AG04450 (cell line): ENCODE measurements around the gene PNCK. TPM values are rescaled to one million over a fixed set of nuclear protein-coding genes. Genes with fewer than 3 reads are reported as not detected.

Source experiments
- CTCF ChIA-PET: fragments of 300-600, 350-600 bp; formaldehyde crosslinking; extraction: SDS; loops from one replicate; lab custom pipeline; 2022; ENCODE audit warnings: antibody characterized with exemption, inconsistent platforms; lab: Charles Lee
- POLR2A ChIA-PET: fragments of 350-600 bp; formaldehyde crosslinking; extraction: SDS; loops from one replicate; lab custom pipeline; 2021; ENCODE audit warnings: antibody characterized with exemption, inconsistent platforms; lab: Yijun Ruan, JAX
- DNase-seq: peaks from one replicate; pipeline ENCODE4 v3.0.0-alpha.2; 2011; ENCODE audit warnings: low read depth, low spot score
- H3K27ac ChIP-seq: one replicate; pipeline ENCODE4 v1.5.1; 2012; ENCODE audit warnings: low read depth, low read length, control low read depth
- H3K27me3 ChIP-seq: one replicate; pipeline ENCODE4 v1.6.0; 2012; ENCODE audit warnings: low read length; ENCODE audit not compliant: control insufficient read depth, insufficient read depth
- H3K4me3 ChIP-seq: 2 replicates; pipeline ENCODE4 v1.5.1; 2011; ENCODE audit warnings: mild to moderate bottlenecking, low read depth, low read length, control low read depth
- H3K9me3 ChIP-seq: 2 replicates; pipeline ENCODE4 v1.5.1; 2012; ENCODE audit warnings: low read length; ENCODE audit not compliant: control insufficient read depth, insufficient read depth
- CTCF ChIP-seq: IDR thresholded peaks from 2 replicates; pipeline ENCODE4 v1.5.1; 2011; ENCODE audit warnings: low read depth, low read length, control low read depth, inconsistent platforms
- polyA plus RNA-seq: library from polyadenylated mRNA; depleted of rRNA; stranded (reverse); fragments of >200 nt; gene quantifications from 2 replicates; pipeline ENCODE4 v1.2.3, GENCODE V29; 2011

PNCK gene
- polyA plus RNA-seq, 1 experiment: not detected

- no peak for DNase-seq
- POLR2A ChIA-PET: no interaction called here
- TF ChIP-seq CTCF: no peak
- Histone ChIP-seq H3K4me3 (no peak overlapping the region), H3K27ac (no peak overlapping the region), H3K27me3 (peaks cover 19% of the 10 kb centered on the region), H3K9me3 (no peaks in the 10 kb centered on the region; the same call in 1 of the 2 replicates)
- CTCF ChIA-PET: no interaction called here
Measured at GRCh38 chrX:153626863-153627674, 46.5 kb downstream of the PNCK start.

GRCh38 chrX:153626025-153626633 is 47.5 kb downstream of the PNCK start:
- CTCF ChIA-PET: no interaction called here
- peaks cover 17% of the 10 kb centered on the region for H3K27me3 ChIP-seq
- no peak for TF ChIP-seq CTCF
- DNase-seq: no peak
- H3K27ac ChIP-seq: no peak overlapping the region
- POLR2A ChIA-PET: no interaction called here
- no peaks in the 10 kb centered on the region for H3K9me3 ChIP-seq
- H3K4me3 ChIP-seq: no peak overlapping the region

GRCh38 chrX:153625271-153626024 is 48.2 kb downstream of the PNCK start:
- peaks cover 16% of the 10 kb centered on the region for H3K27me3 ChIP-seq
- no peak for TF ChIP-seq CTCF
- H3K27ac ChIP-seq: no peak overlapping the region
- CTCF ChIA-PET: no interaction called here
- H3K4me3 ChIP-seq: no peak overlapping the region
- no peak for DNase-seq
- POLR2A ChIA-PET: no interaction called here
- no peaks in the 10 kb centered on the region for H3K9me3 ChIP-seq

GRCh38 chrX:153624196-153625091 is 49.2 kb downstream of the PNCK start:
- no peak for TF ChIP-seq CTCF
- no peak overlapping the region for H3K4me3 ChIP-seq
- ChIA-PET POLR2A (no interaction called here), CTCF (no interaction called here)
- DNase-seq: no peak
- H3K27ac ChIP-seq: no peak overlapping the region
- no peaks in the 10 kb centered on the region for H3K9me3 ChIP-seq
- peaks cover 18% of the 10 kb centered on the region for H3K27me3 ChIP-seq
